K562 (cell line): ENCODE measurements around the gene CYP2W1. TPM values are rescaled to one million over a fixed set of nuclear protein-coding genes. Genes with fewer than 3 reads are reported as not detected.

Experiments
- CHD1 ChIP-seq: fragments of 200-600 bp; sonication (generic); IDR thresholded peaks from one replicate; pipeline ENCODE4 v1.6.1; 2012; ENCODE audit warnings: mild to moderate bottlenecking, moderate library complexity, low read length, inconsistent platforms
- FOXJ2 ChIP-seq: fragments of 200-800 bp; sonication (Bioruptor generic); IDR thresholded peaks from 2 replicates; pipeline ENCODE4 v1.6.1; 2016; ENCODE audit warnings: missing genetic modification characterization, missing compliant biosample characterization
- HDAC2 ChIP-seq: fragments of 450-650 bp; IDR thresholded peaks from 2 replicates; pipeline ENCODE4 v1.6.1; 2016; ENCODE audit warnings: mild to moderate bottlenecking
- HNRNPUL1 ChIP-seq: fragments of 200-400 bp; formaldehyde crosslinking; IDR thresholded peaks from 2 replicates; pipeline ENCODE4 v1.6.1; 2017; ENCODE audit warnings: low read length
- KLF13 ChIP-seq: fragments of 450-650 bp; IDR thresholded peaks from 2 replicates; pipeline ENCODE4 v1.6.1; 2016; ENCODE audit warnings: missing genetic modification characterization, low read depth, mild to moderate bottlenecking, missing compliant biosample characterization, moderate library complexity, borderline replicate concordance
- MTA1 ChIP-seq: fragments of 450-650 bp; IDR thresholded peaks from 2 replicates; pipeline ENCODE4 v1.6.1; 2017; ENCODE audit warnings: borderline replicate concordance
- NR2F6 ChIP-seq: fragments of 450-650 bp; formaldehyde crosslinking; IDR thresholded peaks from 2 replicates; pipeline ENCODE4 v1.4.0; 2020; ENCODE audit warnings: mild to moderate bottlenecking
- NRF1 ChIP-seq, 2 experiments: fragments of 450-650 bp; IDR thresholded peaks in 1 of 2; conservative IDR thresholded peaks in 1 of 2; 2 replicates each; pipeline ENCODE4 v1.6.1; 2014; ENCODE audit warnings: mild to moderate bottlenecking in 2 of 2
- RBM25 ChIP-seq: fragments of 200-400 bp; formaldehyde crosslinking; IDR thresholded peaks from 2 replicates; pipeline ENCODE4 v1.6.1; 2018; ENCODE audit warnings: low read length, low read depth, moderate library complexity; ENCODE audit not compliant: severe bottlenecking
- RBM34 ChIP-seq: fragments of 200-400 bp; formaldehyde crosslinking; IDR thresholded peaks from 2 replicates; pipeline ENCODE4 v1.6.1; 2018; ENCODE audit warnings: low read length, borderline replicate concordance; ENCODE audit not compliant: insufficient read depth
- ZBTB1 ChIP-seq: sonication (generic); formaldehyde crosslinking; IDR thresholded peaks from 2 replicates; pipeline ENCODE4 v1.8.1; 2023; ENCODE audit warnings: missing genetic modification reagents, low read depth, mild to moderate bottlenecking, borderline replicate concordance
- ZBTB8A ChIP-seq: fragments of 450-650 bp; IDR thresholded peaks from 2 replicates; pipeline ENCODE4 v1.6.1; 2018; ENCODE audit warnings: mild to moderate bottlenecking, moderate library complexity; ENCODE audit not compliant: partially characterized antibody
- ZNF143 ChIP-seq: sonication (generic); formaldehyde crosslinking; IDR thresholded peaks from 2 replicates; pipeline ENCODE4 v1.9.0; 2022; ENCODE audit warnings: mild to moderate bottlenecking, missing genetic modification reagents
- ZNF174 ChIP-seq: fragments of 250-450 bp; sonication (Bioruptor Pico); IDR thresholded peaks from 2 replicates; pipeline ENCODE4 v1.4.0; 2020; ENCODE audit warnings: mild to moderate bottlenecking
- polyA plus RNA-seq, 8 experiments: library from polyadenylated mRNA; depleted of rRNA in 4 of 8; stranded (reverse) in 5 of 8; unstranded in 3 of 8; fragments of >200 nt; fragmentation: Nextera tagmentation in 2 of 8; fragmentation: Illumina TruSeq in 1 of 8; extraction: Ambion mirVana in 2 of 8; extraction: Trizol in 1 of 8; gene quantifications; 2 replicates each; pipeline versions ENCODE4 v1.2.1 to v1.2.3, GENCODE V29; 2011 to 2014; ENCODE audit warnings: inconsistent platforms in 1 of 8, missing spikeins in 1 of 8
- total RNA-seq, 7 experiments: library from RNA; depleted of rRNA in 6 of 7; stranded (reverse); fragments of >200 nt in 6 of 7; fragmentation: Illumina TruSeq in 2 of 7; extraction: Trizol in 2 of 7; gene quantifications; 2 replicates each; pipeline versions ENCODE4 v1.2.1 to v1.2.3, GENCODE V29; 2011 to 2021; ENCODE audit warnings: low replicate concordance in 1 of 7
- TF ChIP-seq, protein P1 (sequence below): fragments of 200-800 bp; sonication (Bioruptor generic); IDR thresholded peaks from 2 replicates; pipeline ENCODE4 v1.6.1; 2016; ENCODE audit warnings: missing genetic modification characterization, missing compliant biosample characterization
- TF ChIP-seq, protein P2 (sequence below): sonication (generic); formaldehyde crosslinking; IDR thresholded peaks from 2 replicates; pipeline ENCODE4 v1.8.1; 2023; ENCODE audit warnings: mild to moderate bottlenecking, missing genetic modification reagents
- TF ChIP-seq, protein P3 (sequence below), 2 experiments: IDR thresholded peaks; 2 replicates each; pipeline ENCODE4 v1.6.1; 2011; ENCODE audit warnings: borderline replicate concordance in 1 of 2, control low read depth in 1 of 2, low read depth in 1 of 2, low read length in 1 of 2, mild to moderate bottlenecking in 1 of 2, mixed read lengths in 1 of 2, moderate library complexity in 1 of 2; ENCODE audit not compliant: insufficient read depth in 1 of 2, insufficient read length in 1 of 2, poor library complexity in 1 of 2, severe bottlenecking in 1 of 2; ENCODE audit errors: extremely low read depth in 1 of 2

Gene CYP2W1
- total and polyA plus RNA-seq, 9 of the 15 experiments (the other 6 are each of a cell fraction or from before 2014, with no cell fraction given) = not detected

DNA sequence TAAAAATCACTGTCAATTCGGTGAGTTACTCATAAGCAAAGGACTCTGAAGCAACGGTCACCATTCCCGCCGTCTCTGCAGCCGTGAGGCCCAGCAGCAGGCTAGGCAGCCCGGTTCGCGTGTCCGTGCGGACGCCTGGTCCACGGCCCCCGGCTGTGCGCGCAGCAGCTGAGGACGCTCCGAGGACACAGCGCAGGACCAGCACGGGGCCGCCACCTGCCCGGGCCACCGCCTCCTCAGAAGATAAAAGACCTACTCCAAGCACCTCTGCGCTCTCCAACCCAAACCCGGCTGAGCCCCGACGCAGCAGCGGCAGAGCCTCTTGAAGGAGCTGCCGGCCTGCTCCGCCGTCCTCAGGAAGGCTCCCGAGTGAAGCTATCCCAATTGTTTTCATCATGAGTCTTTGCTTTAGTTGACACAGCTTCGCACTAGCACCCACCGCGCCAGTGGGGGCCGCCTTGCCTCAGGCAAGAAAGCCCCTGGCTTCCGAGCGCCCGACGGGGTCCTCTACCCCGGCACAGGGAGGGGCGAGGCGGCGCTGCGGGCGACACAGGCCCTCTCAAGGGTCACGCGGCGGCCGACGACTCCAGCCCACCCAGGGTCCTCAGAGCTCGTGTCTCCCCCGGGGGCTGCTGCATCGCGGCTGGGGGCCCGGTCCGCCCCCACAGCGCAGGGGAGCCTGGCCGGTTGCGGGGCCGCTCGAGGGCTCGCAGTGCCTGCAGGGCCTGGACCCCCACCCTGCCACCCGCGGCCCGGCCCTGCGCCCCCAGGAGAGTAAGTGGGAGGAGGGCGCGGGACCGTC, 44.5 kb downstream of the CYP2W1 start (continued):
- TF ChIP-seq KLF13 (tag) (no peak), FOXJ2 (no peak), MTA1 (no peak), RBM25 (no peak), ZNF143 (CRISPR knock-in tag) (no peak), NRF1 (conservative IDR thresholded peaks at IDR 0.05 in 1 of 2, IDR thresholded peaks at IDR 0.05 in 1 of 2) (peak; percentile 52; a peak in 3 of 4 replicates), HNRNPUL1 (no peak), ZBTB1 (peak; percentile 27; the same call in 1 of the 2 replicates), CHD1 (peak; percentile 41), HDAC2 (no peak), ZBTB8A (no peak), NR2F6 (CRISPR knock-in tag) (no peak), ZNF174 (CRISPR knock-in tag) (no peak), RBM34 (no peak)
- TF ChIP-seq, protein P1, sequence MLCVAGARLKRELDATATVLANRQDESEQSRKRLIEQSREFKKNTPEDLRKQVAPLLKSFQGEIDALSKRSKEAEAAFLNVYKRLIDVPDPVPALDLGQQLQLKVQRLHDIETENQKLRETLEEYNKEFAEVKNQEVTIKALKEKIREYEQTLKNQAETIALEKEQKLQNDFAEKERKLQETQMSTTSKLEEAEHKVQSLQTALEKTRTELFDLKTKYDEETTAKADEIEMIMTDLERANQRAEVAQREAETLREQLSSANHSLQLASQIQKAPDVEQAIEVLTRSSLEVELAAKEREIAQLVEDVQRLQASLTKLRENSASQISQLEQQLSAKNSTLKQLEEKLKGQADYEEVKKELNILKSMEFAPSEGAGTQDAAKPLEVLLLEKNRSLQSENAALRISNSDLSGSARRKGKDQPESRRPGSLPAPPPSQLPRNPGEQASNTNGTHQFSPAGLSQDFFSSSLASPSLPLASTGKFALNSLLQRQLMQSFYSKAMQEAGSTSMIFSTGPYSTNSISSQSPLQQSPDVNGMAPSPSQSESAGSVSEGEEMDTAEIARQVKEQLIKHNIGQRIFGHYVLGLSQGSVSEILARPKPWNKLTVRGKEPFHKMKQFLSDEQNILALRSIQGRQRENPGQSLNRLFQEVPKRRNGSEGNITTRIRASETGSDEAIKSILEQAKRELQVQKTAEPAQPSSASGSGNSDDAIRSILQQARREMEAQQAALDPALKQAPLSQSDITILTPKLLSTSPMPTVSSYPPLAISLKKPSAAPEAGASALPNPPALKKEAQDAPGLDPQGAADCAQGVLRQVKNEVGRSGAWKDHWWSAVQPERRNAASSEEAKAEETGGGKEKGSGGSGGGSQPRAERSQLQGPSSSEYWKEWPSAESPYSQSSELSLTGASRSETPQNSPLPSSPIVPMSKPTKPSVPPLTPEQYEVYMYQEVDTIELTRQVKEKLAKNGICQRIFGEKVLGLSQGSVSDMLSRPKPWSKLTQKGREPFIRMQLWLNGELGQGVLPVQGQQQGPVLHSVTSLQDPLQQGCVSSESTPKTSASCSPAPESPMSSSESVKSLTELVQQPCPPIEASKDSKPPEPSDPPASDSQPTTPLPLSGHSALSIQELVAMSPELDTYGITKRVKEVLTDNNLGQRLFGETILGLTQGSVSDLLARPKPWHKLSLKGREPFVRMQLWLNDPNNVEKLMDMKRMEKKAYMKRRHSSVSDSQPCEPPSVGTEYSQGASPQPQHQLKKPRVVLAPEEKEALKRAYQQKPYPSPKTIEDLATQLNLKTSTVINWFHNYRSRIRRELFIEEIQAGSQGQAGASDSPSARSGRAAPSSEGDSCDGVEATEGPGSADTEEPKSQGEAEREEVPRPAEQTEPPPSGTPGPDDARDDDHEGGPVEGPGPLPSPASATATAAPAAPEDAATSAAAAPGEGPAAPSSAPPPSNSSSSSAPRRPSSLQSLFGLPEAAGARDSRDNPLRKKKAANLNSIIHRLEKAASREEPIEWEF (CRISPR knock-in tag) = no peak
- TF ChIP-seq, protein P2, sequence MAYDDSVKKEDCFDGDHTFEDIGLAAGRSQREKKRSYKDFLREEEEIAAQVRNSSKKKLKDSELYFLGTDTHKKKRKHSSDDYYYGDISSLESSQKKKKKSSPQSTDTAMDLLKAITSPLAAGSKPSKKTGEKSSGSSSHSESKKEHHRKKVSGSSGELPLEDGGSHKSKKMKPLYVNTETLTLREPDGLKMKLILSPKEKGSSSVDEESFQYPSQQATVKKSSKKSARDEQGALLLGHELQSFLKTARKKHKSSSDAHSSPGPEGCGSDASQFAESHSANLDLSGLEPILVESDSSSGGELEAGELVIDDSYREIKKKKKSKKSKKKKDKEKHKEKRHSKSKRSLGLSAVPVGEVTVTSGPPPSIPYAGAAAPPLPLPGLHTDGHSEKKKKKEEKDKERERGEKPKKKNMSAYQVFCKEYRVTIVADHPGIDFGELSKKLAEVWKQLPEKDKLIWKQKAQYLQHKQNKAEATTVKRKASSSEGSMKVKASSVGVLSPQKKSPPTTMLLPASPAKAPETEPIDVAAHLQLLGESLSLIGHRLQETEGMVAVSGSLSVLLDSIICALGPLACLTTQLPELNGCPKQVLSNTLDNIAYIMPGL (CRISPR knock-in tag) = no peak
- TF ChIP-seq, protein P3, sequence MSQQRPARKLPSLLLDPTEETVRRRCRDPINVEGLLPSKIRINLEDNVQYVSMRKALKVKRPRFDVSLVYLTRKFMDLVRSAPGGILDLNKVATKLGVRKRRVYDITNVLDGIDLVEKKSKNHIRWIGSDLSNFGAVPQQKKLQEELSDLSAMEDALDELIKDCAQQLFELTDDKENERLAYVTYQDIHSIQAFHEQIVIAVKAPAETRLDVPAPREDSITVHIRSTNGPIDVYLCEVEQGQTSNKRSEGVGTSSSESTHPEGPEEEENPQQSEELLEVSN (IDR thresholded peaks at IDR 0.05; ENCODE audit: borderline replicate concordance in 1 of 2, extremely low read depth in 1 of 2, insufficient read depth in 1 of 2, insufficient read length in 1 of 2, low read depth in 1 of 2, low read length in 1 of 2, poor library complexity in 1 of 2, severe bottlenecking in 1 of 2) = peak in 1 of 2 experiments; percentile 77
